ENCODE results near the gene TMEM132C.

DNA sequence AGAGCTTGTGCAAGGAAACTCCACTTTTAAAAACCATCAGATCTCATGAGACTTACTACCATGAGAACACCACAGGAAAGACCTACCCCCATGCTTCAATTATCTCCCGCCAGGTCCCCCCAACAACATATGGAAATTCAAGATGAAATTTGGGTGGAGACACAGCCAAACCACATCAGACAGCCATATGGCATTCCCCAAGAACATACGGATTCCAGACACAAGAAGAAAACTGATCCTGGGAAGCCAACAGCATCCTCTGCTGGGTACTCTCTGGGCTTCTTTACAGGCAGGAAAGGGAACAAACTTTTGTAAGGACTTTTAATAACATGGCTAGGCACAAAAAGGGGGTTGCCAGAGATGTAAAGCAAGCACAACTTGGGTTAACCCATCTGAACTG, 127.2 kb downstream of the TMEM132C start:
- TF ChIP-seq, protein P1, sequence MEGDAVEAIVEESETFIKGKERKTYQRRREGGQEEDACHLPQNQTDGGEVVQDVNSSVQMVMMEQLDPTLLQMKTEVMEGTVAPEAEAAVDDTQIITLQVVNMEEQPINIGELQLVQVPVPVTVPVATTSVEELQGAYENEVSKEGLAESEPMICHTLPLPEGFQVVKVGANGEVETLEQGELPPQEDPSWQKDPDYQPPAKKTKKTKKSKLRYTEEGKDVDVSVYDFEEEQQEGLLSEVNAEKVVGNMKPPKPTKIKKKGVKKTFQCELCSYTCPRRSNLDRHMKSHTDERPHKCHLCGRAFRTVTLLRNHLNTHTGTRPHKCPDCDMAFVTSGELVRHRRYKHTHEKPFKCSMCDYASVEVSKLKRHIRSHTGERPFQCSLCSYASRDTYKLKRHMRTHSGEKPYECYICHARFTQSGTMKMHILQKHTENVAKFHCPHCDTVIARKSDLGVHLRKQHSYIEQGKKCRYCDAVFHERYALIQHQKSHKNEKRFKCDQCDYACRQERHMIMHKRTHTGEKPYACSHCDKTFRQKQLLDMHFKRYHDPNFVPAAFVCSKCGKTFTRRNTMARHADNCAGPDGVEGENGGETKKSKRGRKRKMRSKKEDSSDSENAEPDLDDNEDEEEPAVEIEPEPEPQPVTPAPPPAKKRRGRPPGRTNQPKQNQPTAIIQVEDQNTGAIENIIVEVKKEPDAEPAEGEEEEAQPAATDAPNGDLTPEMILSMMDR (IDR thresholded peaks at IDR 0.05; ENCODE audit: low read depth, low read length, poor library complexity, severe bottlenecking) = no peak
- no peak for TF ChIP-seq EZH2phosphoT487 (IDR thresholded peaks at IDR 0.05; ENCODE audit: borderline replicate concordance, low read length)

All from DOHH2 (cell line).